ENCODE measurements around the gene ATG2A.

The ATG2A gene

DNA sequence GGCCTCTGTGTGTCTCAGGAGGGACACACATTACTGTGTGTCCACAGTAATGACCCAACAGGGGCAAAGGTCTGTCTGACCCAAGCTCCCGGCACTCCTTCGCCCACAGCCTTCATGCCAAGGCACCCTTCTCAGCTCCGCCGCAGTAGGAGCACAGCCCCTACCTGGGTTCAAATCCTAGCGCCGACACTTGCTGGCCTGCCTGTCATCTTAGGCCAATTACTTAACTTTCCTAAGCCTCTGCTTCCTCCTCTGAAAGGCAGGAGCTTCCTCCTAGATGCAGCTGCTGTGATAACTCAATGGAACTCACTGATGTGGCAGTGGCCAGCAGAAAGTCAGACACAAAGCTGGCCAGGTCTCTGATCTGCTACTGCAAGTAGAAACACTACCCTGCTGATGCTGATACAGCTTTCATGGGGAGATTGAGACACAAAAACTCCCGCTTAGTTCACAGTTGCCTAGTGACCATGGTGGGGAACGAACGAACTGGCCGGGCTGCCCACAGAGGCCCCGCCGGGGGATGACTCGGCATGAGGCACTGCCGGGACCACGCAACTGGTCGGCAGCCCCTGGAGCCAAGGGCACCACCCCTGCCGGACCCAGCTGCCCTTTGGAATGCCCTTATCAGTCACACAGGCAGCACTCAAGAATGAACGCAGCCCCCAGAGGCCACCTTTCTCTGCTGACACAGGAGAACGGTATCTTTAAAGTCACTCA is 46.7 kb downstream of the ATG2A start:
- no peak for DNase-seq (ENCODE audit: low read depth in 2 of 2)

DNA sequence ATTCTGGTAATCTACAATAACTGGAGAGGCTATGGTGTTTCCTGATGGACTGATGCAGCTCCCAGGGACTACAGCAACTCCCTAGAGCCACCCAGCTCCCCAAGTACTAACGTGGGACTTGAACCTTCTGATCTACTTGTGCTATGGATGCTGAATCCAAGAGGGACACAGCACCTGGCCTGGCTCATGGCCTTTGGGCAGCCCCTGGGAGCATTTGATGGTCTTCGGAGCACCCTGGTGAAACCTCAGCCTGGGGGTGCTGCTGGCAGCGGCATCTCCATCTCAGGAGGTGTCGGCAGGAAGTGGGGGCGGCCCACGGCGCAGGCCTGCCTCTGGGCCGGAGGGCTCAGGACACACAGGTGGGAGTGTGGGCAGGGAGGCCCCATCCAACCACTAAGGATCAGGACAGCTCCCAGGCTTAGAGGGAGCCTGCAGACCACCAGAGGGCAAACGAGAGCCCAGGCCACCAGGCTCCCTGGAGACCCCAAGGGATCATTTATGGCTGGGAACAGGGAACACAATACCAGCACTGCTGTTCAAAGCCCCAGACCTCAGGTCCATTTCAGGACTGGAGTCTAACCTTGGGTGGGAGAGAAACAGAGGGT is 47.3 kb downstream of the ATG2A start:
- no peak for DNase-seq (ENCODE audit: low read depth in 2 of 2)

DNA sequence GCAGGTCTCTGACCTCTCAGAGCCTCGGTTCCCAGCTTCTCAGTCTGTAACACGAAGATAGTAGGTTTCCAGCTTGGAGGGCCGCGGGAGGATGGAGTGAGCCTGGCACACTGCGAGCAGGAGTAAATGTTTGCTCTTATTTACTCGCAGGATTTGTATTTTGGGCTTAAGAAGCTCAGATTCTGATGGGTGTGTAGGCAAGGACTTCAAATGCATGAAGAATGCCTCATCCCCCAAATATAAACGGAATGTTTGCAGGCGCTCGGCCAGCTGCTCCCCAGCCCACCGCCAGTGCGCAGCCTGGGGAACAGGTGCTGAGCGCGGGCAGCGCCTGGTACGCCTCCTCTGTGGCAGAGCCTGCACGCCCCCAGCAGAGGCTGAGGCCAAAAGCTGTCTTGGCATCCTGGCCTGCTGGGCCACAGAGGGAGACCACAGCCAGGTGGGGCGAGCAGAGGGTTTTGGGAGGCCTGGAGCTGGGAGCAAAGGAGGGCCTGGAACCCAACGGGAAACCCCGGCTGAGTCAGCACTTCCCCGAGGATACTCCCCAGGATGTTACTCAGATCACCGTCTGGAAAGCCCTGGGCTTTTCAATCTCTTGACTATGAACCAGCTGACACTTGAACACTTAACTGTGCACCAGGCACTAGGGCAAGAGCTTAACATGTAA is 48.0 kb downstream of the ATG2A start:
- no peak for DNase-seq (ENCODE audit: low read depth in 2 of 2)

DNA sequence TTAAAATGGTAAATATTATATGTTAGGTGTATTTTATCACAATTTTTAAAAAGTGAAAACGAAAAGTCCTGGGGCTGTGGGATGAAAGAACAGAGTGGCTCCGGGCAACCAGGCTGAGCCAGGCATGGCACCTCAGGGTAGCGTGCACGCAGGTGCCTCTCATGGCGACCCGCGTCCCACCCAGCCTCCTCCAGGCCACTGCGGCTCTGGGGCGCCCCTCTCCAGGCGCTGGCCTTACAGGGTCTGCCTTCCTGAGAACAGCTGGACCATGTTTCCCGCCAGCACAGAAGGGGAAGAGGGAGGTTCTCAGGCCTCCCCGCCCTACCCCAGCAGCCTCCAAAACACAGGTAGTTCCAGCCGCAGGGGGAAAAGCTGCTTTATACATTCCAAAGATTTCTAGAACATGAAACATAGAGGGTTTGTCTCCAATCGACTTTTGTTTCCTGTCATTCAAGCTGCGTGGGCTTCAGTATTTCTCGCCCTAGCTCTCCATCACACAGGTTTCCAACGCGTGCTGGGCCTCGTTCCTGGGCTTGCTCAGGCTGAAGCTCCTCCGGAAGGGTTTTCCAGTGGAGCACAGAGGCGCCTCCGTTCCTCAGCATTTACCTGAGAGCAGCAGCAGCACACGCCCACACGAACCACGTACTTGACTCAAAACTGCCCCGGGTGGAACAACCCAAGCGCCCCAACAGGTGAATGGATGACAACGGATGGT is 49.1 kb downstream of the ATG2A start:
- DNase-seq (ENCODE audit: low read depth in 2 of 2) = no peak

DNA sequence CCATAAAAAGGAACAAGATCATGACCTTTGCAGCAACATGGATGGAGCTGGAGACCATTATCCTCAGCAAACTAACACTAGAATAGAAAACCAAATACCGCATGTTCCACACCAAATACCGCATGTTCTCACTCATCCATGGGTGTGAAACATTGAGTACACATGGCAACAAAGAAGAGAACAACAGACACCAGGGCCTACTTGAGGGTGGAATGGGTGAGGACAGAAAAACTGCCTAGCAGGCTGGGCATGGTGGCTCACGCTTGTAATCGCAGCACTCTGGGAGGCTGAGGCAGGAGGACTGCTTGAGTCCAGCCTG is 50.9 kb downstream of the ATG2A start:
- no peak for DNase-seq (ENCODE audit: low read depth in 2 of 2)

- no peak for DNase-seq (ENCODE audit: low read depth in 2 of 2)
Observed at GRCh38 chr11:64865286-64866172, 51.5 kb downstream of the ATG2A start.

DNA sequence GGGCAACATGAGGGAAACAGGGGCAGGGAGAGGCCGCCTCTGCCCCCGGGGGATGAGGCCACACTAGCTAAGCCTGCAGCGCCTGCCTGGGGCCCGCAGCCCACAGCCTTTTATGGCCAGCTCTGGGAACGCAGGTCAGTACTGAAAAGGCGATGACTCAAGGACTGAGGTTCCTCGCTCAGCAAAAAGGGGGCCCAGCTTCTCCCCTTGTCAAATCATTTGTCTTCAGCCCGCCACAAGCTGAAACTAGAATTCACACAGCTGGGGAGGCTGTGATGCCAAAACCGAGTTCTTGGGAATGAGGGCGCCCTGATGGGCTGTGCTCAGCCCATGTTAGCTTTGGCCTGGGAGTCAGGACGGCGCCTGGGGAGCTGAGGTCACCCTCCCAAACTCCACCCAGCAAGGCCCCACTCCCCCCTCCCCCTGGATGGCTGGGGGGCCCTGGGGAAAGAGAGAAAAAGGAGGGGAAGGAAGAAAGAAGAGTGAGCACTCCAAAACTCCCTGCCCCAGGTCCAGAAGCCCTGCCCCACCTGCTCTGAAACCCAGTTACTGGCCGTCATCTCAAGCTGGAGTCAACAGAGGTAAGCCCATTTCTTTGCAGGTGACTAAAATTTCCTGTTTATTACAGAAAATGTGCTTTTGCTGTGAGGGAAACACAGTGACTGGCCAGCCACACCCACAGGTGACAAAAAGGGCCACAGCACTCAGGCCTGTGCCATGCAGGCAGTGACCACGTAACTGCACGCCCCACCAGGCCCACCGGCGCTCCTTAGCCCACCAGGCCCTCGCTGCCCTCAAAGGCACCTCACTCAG is 52.3 kb downstream of the ATG2A start:
- no peak for DNase-seq (ENCODE audit: low read depth in 2 of 2)

DNA sequence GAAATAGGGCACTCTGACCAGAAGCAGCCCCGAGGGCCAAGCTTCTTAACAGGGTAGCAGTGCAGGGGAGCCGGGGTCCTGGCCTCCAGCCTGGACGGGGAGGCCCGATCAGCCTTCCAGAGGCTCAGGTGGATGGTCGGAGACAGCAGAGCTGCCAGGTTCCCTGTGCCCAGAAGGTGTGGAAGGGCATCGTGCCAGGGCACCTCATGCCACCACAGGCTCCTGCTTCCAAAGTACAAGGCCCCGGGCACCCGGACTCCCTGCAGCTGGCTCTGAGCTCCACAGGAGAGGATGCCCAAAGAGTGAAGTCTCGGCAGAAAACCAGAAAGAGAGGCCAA is 52.9 kb downstream of the ATG2A start:
- no peak for DNase-seq (ENCODE audit: low read depth in 2 of 2)

GRCh38 chr11:64863391-64864060 is 53.5 kb downstream of the ATG2A start:
- DNase-seq (ENCODE audit: low read depth in 2 of 2) = no peak

GRCh38 chr11:64862987-64863390 is 54.0 kb downstream of the ATG2A start:
- DNase-seq (ENCODE audit: low read depth in 2 of 2) = no peak

DNA sequence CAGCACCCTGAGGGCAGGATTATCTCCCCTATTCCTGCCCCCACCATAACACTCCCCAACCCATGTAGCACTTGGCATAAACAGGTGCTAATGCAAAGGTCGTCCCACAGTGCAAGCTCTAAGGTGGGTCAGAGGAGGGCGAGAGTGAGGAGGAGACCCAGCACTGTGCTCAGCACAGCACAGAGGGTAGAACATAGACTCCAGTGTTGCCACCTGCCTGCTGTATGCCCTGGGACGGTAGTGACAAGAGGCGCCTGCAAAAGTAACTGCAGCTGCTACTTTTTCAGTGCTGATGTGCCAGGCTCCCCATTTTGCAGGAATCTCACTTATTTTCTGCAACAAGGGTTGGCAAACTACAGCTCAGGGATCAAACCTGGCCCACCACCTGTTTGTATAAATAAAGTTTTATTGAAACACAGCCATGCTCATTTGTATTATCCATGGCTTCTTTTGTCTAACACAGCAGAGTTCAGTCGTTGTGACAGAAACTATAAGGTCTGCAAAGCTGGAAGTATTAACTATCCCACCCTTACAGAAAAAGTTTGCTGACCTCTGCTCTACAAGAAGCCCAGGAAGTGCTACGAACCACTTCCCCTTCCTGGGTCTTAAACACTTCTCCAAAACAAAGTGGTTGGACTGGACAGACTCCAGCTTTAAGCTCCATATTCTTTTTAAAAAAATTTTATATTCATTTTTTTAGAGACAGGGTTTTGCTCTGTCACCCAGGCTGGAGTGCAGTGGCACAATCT is 55.6 kb downstream of the ATG2A start:
- no peak for DNase-seq (ENCODE audit: low read depth in 2 of 2)

DNA sequence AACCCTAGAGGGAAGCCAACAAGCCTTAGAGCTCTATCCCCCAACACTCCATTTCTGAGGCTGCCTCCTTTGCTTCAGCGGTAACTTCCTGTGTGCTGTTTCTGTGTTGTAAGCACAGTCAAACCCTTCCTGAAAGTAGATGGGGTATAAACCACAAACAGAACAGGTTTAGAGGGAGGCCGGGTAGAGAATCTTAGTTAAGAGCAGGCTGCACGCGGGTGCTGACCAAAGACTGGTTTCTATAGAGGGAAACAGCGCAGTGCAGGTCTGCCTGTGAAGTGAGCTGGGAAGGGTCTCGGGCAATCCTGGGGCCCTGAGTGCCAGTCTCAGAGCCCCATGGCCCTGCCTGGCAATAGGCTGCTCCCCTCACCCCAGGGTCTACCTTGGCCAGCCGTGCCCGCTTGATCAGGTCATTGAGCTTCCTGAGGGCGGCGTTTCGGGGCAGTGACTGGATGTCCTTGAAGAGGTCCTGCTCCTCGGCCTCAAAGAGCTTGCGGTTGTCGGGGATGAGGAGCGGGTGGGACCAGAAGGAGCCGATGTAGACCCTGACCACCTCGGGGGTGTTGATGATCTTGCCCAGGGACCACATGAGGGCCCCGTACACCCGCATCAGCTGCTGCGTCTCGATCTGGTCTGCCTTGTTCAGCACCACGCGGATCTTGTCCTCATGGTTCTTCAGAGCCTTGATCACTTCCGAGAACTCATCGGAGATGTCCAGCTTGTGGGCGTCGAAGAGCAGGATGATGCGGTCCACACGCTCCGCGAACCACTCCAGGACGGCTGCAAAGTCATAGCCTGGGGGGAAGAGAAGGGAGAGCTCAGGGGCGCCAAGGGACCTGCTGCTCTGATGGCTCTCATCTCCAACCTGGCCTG is 57.2 kb downstream of the ATG2A start:
- DNase-seq (ENCODE audit: low read depth in 2 of 2) = no peak

GRCh38 chr11:64858467-64859263 is 58.3 kb downstream of the ATG2A start:
- no peak for DNase-seq (ENCODE audit: low read depth in 2 of 2)

- DNase-seq (ENCODE audit: low read depth in 2 of 2) = no peak
Observed at GRCh38 chr11:64857485-64857884, 59.5 kb downstream of the ATG2A start.

- DNase-seq (ENCODE audit: low read depth in 2 of 2) = no peak
Observed at GRCh38 chr11:64856382-64857227, 60.4 kb downstream of the ATG2A start.

- DNase-seq (ENCODE audit: low read depth in 2 of 2) = no peak
Observed at GRCh38 chr11:64855596-64856304, 61.3 kb downstream of the ATG2A start.

All from stimulated activated CD8-positive, alpha-beta memory T cell treated with anti-CD3 and anti-CD28 coated beads, Interleukin-7, amount 100 ng/mL, for 4 hours (primary cell).